Keratinocyte (primary cell): ENCODE results near the gene SP4.

Source experiments
- EZH2 ChIP-seq: IDR thresholded peaks from one replicate; pipeline ENCODE4 v1.6.1; 2012; ENCODE audit warnings: inconsistent platforms, mild to moderate bottlenecking, low read length, moderate library complexity
- TF ChIP-seq, protein P1 (sequence below), 3 experiments: IDR thresholded peaks in 1 of 3; conservative IDR thresholded peaks in 1 of 3; optimal IDR thresholded peaks in 1 of 3; 2 replicates in 2 of 3; 3 replicates in 1 of 3; pipeline versions ENCODE3 to v1.5.1; 2011; ENCODE audit warnings: low read length in 3 of 3, mild to moderate bottlenecking in 3 of 3, moderate library complexity in 2 of 3, control low read depth in 1 of 3, inconsistent platforms in 1 of 3; ENCODE audit not compliant: insufficient read depth in 2 of 3; ENCODE audit errors: extremely low read depth in 1 of 3

DNA sequence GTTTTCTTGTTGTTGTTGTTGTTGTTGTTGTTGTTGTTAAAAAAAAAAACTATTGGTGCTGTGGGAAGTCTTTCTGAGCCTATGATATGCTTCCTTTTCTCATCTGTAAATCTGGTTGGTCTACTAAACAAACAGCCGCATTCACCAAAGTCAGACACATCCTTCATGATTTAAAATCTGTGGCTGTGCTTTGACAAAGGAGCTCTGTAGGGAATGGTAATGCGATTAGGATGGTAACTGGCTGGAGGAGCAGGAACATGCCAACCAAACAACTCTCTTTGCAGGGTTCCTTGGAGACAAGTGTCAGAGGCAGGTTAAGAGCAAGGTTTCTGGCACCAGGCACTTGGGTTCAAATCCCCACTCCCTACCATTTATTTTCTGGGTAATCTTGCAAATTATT, 14.9 kb upstream of the SP4 start:
- TF ChIP-seq, protein P1, sequence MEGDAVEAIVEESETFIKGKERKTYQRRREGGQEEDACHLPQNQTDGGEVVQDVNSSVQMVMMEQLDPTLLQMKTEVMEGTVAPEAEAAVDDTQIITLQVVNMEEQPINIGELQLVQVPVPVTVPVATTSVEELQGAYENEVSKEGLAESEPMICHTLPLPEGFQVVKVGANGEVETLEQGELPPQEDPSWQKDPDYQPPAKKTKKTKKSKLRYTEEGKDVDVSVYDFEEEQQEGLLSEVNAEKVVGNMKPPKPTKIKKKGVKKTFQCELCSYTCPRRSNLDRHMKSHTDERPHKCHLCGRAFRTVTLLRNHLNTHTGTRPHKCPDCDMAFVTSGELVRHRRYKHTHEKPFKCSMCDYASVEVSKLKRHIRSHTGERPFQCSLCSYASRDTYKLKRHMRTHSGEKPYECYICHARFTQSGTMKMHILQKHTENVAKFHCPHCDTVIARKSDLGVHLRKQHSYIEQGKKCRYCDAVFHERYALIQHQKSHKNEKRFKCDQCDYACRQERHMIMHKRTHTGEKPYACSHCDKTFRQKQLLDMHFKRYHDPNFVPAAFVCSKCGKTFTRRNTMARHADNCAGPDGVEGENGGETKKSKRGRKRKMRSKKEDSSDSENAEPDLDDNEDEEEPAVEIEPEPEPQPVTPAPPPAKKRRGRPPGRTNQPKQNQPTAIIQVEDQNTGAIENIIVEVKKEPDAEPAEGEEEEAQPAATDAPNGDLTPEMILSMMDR (optimal IDR thresholded peaks at IDR 0.05 in 1 of 3, IDR thresholded peaks at IDR 0.05 in 1 of 3, conservative IDR thresholded peaks at IDR 0.05 in 1 of 3; ENCODE audit: extremely low read depth in 1 of 3, insufficient read depth in 2 of 3, low read length in 3 of 3) = no peak
- no peak for TF ChIP-seq EZH2
